ENCODE measurements around the gene MPPED2. TPM values are rescaled to one million over a fixed set of nuclear protein-coding genes. Genes with fewer than 3 reads are reported as not detected.
A peak's percentile ranks its signal among the peaks of the same experiment; 100 is the strongest.

Gene MPPED2
- total RNA-seq, result under 1 TPM; 0.30 to 0.54 TPM

- peaks cover 38% of the 10 kb centered on the region for H3K27me3 Mint-ChIP-seq
- DNase-seq (peak; percentile 65), ATAC-seq (peak; percentile 87)
- intact Hi-C loops (cut with DNase I, micrococcal nuclease), result loop anchor here in 1 of 2 experiments (10.0 kb wide), 1 partner anchor 242 kb away; no protein-coding TSS in a partner anchor
- H3K4me1 Mint-ChIP-seq, result peaks cover 9% of the 10 kb centered on the region
- no peaks in the 10 kb centered on the region for H3K9me3 Mint-ChIP-seq (ENCODE audit: low read depth)
- H3K27ac Mint-ChIP-seq, result no peak within 1 kb of the TSS
- peak within 1 kb of the TSS; percentile 36 for H3K4me3 Mint-ChIP-seq
- peaks cover 2% of the 10 kb centered on the region for H3K36me3 Mint-ChIP-seq (ENCODE audit: low read depth)
- ChIA-PET POLR2A (no interaction called here), CTCF (interaction anchor here (0.6 to 1.3 kb wide), 3 partner anchors 10 to 738 kb away, joined by 3 to 5 read pairs (median 5); no protein-coding TSS in a partner anchor)
Measured at GRCh38 chr11:30586251-30587144, at the start of gene MPPED2. Gene MPPED2 (minus strand): TSS chr11:30586353. CDS start chr11:30580373, 5,980 bp downstream.

- ChIA-PET CTCF (no interaction called here), POLR2A (no interaction called here)
- DNase-seq (peak; percentile 7), ATAC-seq (no peak)
- Mint-ChIP-seq H3K4me1 (no peaks in the 10 kb centered on the region), H3K4me3 (no peak overlapping the region), H3K27me3 (peaks cover 4% of the 10 kb centered on the region), H3K27ac (no peak overlapping the region), H3K36me3 (ENCODE audit: low read depth) (no peaks in the 10 kb centered on the region), H3K9me3 (ENCODE audit: low read depth) (no peaks in the 10 kb centered on the region)
- intact Hi-C loops (cut with DNase I, micrococcal nuclease), result no loop called here
Measured at GRCh38 chr11:30635401-30635989, 49.3 kb upstream of the MPPED2 start.

- no peak overlapping the region for H3K4me3 Mint-ChIP-seq
- H3K27me3 Mint-ChIP-seq, result peaks cover 4% of the 10 kb centered on the region
- POLR2A ChIA-PET, result no interaction called here
- no peak overlapping the region for H3K27ac Mint-ChIP-seq
- no peaks in the 10 kb centered on the region for H3K9me3 Mint-ChIP-seq (ENCODE audit: low read depth)
- CTCF ChIA-PET, result no interaction called here
- no peak for DNase-seq
- ATAC-seq, result no peak
- H3K4me1 Mint-ChIP-seq, result no peaks in the 10 kb centered on the region
- intact Hi-C loops (cut with DNase I, micrococcal nuclease), result no loop called here
- H3K36me3 Mint-ChIP-seq (ENCODE audit: low read depth), result no peaks in the 10 kb centered on the region
Measured at GRCh38 chr11:30631148-30631547, 45.0 kb upstream of the MPPED2 start.

GRCh38 chr11:30619767-30620166 lies 33.6 kb upstream of the MPPED2 start:
- CTCF ChIA-PET, result no interaction called here

GRCh38 chr11:30617762-30618161 lies 31.6 kb upstream of the MPPED2 start:
- intact Hi-C loops (cut with DNase I, micrococcal nuclease), result no loop called here
- DNase-seq (no peak), ATAC-seq (no peak)
- POLR2A ChIA-PET, result no interaction called here
- no peaks in the 10 kb centered on the region for H3K27me3 Mint-ChIP-seq
- H3K27ac Mint-ChIP-seq, result no peak overlapping the region
- H3K4me1 Mint-ChIP-seq, result no peaks in the 10 kb centered on the region
- CTCF ChIA-PET, result interaction anchor here (0.9 kb wide), 1 partner anchor 45 kb away, joined by 3 read pairs; no protein-coding TSS in a partner anchor
- no peaks in the 10 kb centered on the region for H3K36me3 Mint-ChIP-seq (ENCODE audit: low read depth)
- H3K9me3 Mint-ChIP-seq (ENCODE audit: low read depth), result peaks cover 4% of the 10 kb centered on the region
- H3K4me3 Mint-ChIP-seq, result no peak overlapping the region

More at GRCh38 chr11:30619767-30620166, 33.6 kb upstream of the MPPED2 start:
- no peak for ATAC-seq
- no peak overlapping the region for H3K27ac Mint-ChIP-seq
- no peaks in the 10 kb centered on the region for H3K27me3 Mint-ChIP-seq
- intact Hi-C loops (cut with DNase I, micrococcal nuclease), result no loop called here
- POLR2A ChIA-PET, result no interaction called here
- no peak overlapping the region for H3K4me3 Mint-ChIP-seq
- H3K4me1 Mint-ChIP-seq, result no peaks in the 10 kb centered on the region
- DNase-seq, result no peak
- peaks cover 11% of the 10 kb centered on the region for H3K9me3 Mint-ChIP-seq (ENCODE audit: low read depth)
- no peaks in the 10 kb centered on the region for H3K36me3 Mint-ChIP-seq (ENCODE audit: low read depth)

- no peaks in the 10 kb centered on the region for H3K27me3 Mint-ChIP-seq
- no peaks in the 10 kb centered on the region for H3K9me3 Mint-ChIP-seq (ENCODE audit: low read depth)
- DNase-seq, result no peak
- POLR2A ChIA-PET, result no interaction called here
- no peak overlapping the region for H3K4me3 Mint-ChIP-seq
- no peak for ATAC-seq
- no peak overlapping the region for H3K27ac Mint-ChIP-seq
- CTCF ChIA-PET, result interaction anchor here (0.7 to 0.9 kb wide), 2 partner anchors 18 to 181 kb away, joined by 3 to 4 read pairs; no protein-coding TSS in a partner anchor
- no peaks in the 10 kb centered on the region for H3K4me1 Mint-ChIP-seq
- intact Hi-C loops (cut with DNase I, micrococcal nuclease), result no loop called here
- no peaks in the 10 kb centered on the region for H3K36me3 Mint-ChIP-seq (ENCODE audit: low read depth)
Measured at GRCh38 chr11:30610628-30611027, 24.5 kb upstream of the MPPED2 start.

- POLR2A ChIA-PET, result no interaction called here
- intact Hi-C loops (cut with DNase I, micrococcal nuclease), result no loop called here
- Mint-ChIP-seq H3K9me3 (ENCODE audit: low read depth) (no peaks in the 10 kb centered on the region), H3K27ac (no peak overlapping the region), H3K27me3 (peaks cover 2% of the 10 kb centered on the region), H3K4me3 (no peak overlapping the region), H3K4me1 (no peaks in the 10 kb centered on the region), H3K36me3 (ENCODE audit: low read depth) (no peaks in the 10 kb centered on the region)
- DNase-seq, result no peak
- no peak for ATAC-seq
- CTCF ChIA-PET, result no interaction called here
Measured at GRCh38 chr11:30608534-30608933, 22.4 kb upstream of the MPPED2 start.

GRCh38 chr11:30605036-30605605 lies 19.0 kb upstream of the MPPED2 start:
- no peak overlapping the region for H3K27ac Mint-ChIP-seq
- ATAC-seq, result no peak
- H3K9me3 Mint-ChIP-seq (ENCODE audit: low read depth), result peaks cover 4% of the 10 kb centered on the region
- ChIA-PET CTCF (no interaction called here), POLR2A (no interaction called here)
- H3K27me3 Mint-ChIP-seq, result peaks cover 2% of the 10 kb centered on the region
- no peaks in the 10 kb centered on the region for H3K36me3 Mint-ChIP-seq (ENCODE audit: low read depth)
- H3K4me1 Mint-ChIP-seq, result no peaks in the 10 kb centered on the region
- intact Hi-C loops (cut with DNase I, micrococcal nuclease), result no loop called here
- DNase-seq, result no peak
- H3K4me3 Mint-ChIP-seq, result no peak overlapping the region

- Mint-ChIP-seq H3K36me3 (ENCODE audit: low read depth) (no peaks in the 10 kb centered on the region), H3K27ac (no peak overlapping the region), H3K4me3 (no peak overlapping the region), H3K9me3 (ENCODE audit: low read depth) (peaks cover 4% of the 10 kb centered on the region), H3K27me3 (peaks cover 2% of the 10 kb centered on the region), H3K4me1 (no peaks in the 10 kb centered on the region)
- ChIA-PET CTCF (no interaction called here), POLR2A (no interaction called here)
- no peak for ATAC-seq
- intact Hi-C loops (cut with DNase I, micrococcal nuclease), result no loop called here
- DNase-seq, result no peak
Measured at GRCh38 chr11:30603357-30603756, 17.2 kb upstream of the MPPED2 start.

- intact Hi-C loops (cut with DNase I, micrococcal nuclease), result no loop called here
- ChIA-PET POLR2A (no interaction called here), CTCF (no interaction called here)
- H3K4me3 Mint-ChIP-seq, result no peak overlapping the region
- ATAC-seq (no peak), DNase-seq (no peak)
- H3K9me3 Mint-ChIP-seq (ENCODE audit: low read depth), result peaks cover 4% of the 10 kb centered on the region
- H3K4me1 Mint-ChIP-seq, result no peaks in the 10 kb centered on the region
- no peak overlapping the region for H3K27ac Mint-ChIP-seq
- no peaks in the 10 kb centered on the region for H3K27me3 Mint-ChIP-seq
- H3K36me3 Mint-ChIP-seq (ENCODE audit: low read depth), result no peaks in the 10 kb centered on the region
Measured at GRCh38 chr11:30596832-30597231, 10.7 kb upstream of the MPPED2 start.

- Mint-ChIP-seq H3K4me3 (no peak overlapping the region), H3K27ac (no peak overlapping the region), H3K9me3 (ENCODE audit: low read depth) (no peaks in the 10 kb centered on the region), H3K27me3 (no peaks in the 10 kb centered on the region), H3K4me1 (no peaks in the 10 kb centered on the region), H3K36me3 (ENCODE audit: low read depth) (no peaks in the 10 kb centered on the region)
- CTCF ChIA-PET, result no interaction called here
- DNase-seq (no peak), ATAC-seq (no peak)
- POLR2A ChIA-PET, result no interaction called here
- intact Hi-C loops (cut with DNase I, micrococcal nuclease), result no loop called here
Measured at GRCh38 chr11:30595934-30596333, 9.8 kb upstream of the MPPED2 start.
